ENCODE measurements around the gene SPTB.

SPTB gene

GRCh38 chr14:64788706-64789105 lies 91.0 kb downstream of the SPTB start:
- H3K4me3 ChIP-seq (ENCODE audit: low read depth, low read length): no peak overlapping the region
- DNase-seq (ENCODE audit: low read depth): no peak
- no peak for TF ChIP-seq CTCF (IDR thresholded peaks at IDR 0.05; ENCODE audit: low read depth, low read length, missing control alignments)

- DNase-seq (ENCODE audit: low read depth): no peak
- no peak overlapping the region for H3K4me3 ChIP-seq (ENCODE audit: low read depth, low read length)
- TF ChIP-seq CTCF (IDR thresholded peaks at IDR 0.05; ENCODE audit: low read depth, low read length, missing control alignments): no peak
Measured at GRCh38 chr14:64787619-64788018, 92.1 kb downstream of the SPTB start.

- DNase-seq (ENCODE audit: low read depth): no peak
- TF ChIP-seq CTCF (IDR thresholded peaks at IDR 0.05; ENCODE audit: low read depth, low read length, missing control alignments): no peak
- H3K4me3 ChIP-seq (ENCODE audit: low read depth, low read length): no peak overlapping the region
Measured at GRCh38 chr14:64786296-64787149, 93.2 kb downstream of the SPTB start.

GRCh38 chr14:64784006-64784405 lies 95.7 kb downstream of the SPTB start:
- TF ChIP-seq CTCF (IDR thresholded peaks at IDR 0.05; ENCODE audit: low read depth, low read length, missing control alignments): no peak
- DNase-seq (ENCODE audit: low read depth): no peak
- H3K4me3 ChIP-seq (ENCODE audit: low read depth, low read length): no peak overlapping the region

DNA sequence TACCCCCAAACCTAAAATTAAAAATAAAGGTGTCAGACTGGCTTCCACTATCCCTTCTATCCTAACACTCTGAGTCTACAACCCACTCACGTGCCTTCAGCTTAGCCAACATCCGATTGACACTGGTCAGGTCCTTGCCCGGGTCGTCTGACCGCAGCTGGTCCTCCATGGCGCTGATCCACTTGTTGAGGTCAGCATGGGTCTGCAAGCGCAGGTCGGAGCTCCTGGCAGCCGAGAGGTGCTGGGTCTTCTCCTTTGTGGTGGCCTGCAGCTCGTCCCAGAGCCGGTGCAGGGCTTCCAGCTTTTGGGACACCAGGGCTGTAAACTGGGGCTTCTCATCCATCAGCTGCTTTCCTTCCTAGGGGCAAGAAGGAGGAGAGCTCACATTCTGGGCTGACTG lies 97.5 kb downstream of the SPTB start:
- no peak for DNase-seq (ENCODE audit: low read depth)
- H3K4me3 ChIP-seq (ENCODE audit: low read depth, low read length): no peak overlapping the region
- no peak for TF ChIP-seq CTCF (IDR thresholded peaks at IDR 0.05; ENCODE audit: low read depth, low read length, missing control alignments)

DNA sequence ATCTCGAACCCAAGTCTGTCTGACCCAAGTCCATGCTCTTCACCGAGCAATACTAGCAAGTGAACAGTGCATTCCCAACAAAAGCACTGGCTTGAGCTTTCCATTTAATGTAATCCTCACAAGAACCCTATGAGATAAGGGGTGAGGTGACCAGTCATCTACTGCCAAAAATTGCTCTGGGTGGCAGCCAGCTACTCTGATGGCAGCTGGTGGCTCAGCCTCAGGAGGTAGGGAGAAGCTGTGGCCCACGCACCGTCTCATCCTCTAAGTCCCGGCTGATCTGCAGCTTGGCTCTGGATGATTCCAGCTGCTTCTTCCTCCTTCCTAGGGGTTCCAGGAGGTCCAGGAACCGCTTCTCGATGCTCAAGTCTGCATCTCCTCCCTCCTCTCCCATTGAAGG lies 100.2 kb downstream of the SPTB start:
- DNase-seq (ENCODE audit: low read depth): no peak
- TF ChIP-seq CTCF (IDR thresholded peaks at IDR 0.05; ENCODE audit: low read depth, low read length, missing control alignments): no peak
- no peak overlapping the region for H3K4me3 ChIP-seq (ENCODE audit: low read depth, low read length)
